Mesenteric fat pad (tissue), 1 donor: ENCODE measurements around the gene SUMO4. TPM values are rescaled to one million over a fixed set of nuclear protein-coding genes. Genes with fewer than 3 reads are reported as not detected.

Experiments used
- DNase-seq: peaks from one replicate; pipeline ENCODE4 v3.0.0-alpha.2; 2020; ENCODE audit warnings: low spot score
- total RNA-seq: library from RNA; stranded (reverse); fragmentation: NEBNext Ultra II Directional; extraction: Animal tissue kit (Norgen Biotek cat#: 25700); gene quantifications from one replicate; pipeline ENCODE4 v1.2.1, GENCODE V29; 2021
- donor health status: DM: yes; HTN: yes; CAD: no.

SUMO4 gene
- total RNA-seq, 1 donor from 2014 or later, result 1.2 TPM

DNA sequence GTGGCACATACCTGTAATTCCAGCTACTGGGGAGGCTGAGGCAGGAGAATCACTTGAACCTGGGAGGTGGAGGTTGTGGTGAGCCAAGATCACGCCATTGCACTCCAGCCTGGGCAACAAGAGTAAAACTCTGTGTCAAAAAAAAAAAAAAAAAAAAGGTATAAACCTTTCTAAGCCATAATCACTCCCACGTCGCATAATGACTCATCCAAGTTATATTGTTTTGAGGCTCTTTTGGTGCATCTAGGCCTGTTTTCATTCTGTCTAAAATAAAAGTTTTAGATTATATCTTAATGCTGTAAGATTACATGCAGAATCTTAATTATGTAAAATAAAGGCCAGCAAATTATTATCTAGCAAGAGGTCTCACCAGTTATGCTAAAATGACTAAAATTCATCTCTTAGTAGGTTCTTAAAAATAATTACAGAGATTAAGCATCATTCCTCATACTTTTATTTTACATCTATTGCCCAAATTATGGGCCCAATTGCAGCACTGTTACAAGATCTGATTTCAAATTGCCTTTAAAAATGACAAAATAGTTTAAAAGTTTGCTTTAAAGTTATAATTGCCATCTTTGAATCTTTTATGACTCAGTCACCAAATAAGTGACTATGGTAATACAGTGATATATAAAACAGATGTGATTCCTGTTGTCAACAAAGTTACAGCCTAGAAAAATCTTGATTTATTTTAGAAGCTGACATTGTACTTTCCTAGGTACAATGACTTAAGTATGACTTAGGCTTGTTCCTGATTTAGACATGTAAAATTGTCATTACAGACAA, 10.4 kb upstream of the SUMO4 start:
- DNase-seq, result no peak

DNA sequence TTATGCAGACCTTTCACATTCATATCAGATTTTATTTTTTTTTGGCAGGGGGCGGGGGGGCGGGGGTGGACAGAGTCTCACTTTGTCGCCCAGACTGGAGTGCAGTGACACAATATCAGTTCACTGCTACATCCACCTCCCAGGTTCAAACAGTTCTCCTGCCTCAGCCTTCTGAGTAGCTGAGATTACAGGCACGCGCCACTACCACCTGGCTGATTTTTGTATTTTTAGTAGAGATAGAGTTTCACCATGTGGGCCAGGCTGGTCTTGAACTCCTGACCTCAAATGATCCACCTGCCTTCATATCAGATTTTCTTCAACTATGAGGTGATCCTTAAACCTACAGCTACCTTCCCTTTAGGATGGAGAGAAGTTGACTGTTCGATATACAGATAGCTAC, 8.0 kb upstream of the SUMO4 start:
- no peak for DNase-seq

DNA sequence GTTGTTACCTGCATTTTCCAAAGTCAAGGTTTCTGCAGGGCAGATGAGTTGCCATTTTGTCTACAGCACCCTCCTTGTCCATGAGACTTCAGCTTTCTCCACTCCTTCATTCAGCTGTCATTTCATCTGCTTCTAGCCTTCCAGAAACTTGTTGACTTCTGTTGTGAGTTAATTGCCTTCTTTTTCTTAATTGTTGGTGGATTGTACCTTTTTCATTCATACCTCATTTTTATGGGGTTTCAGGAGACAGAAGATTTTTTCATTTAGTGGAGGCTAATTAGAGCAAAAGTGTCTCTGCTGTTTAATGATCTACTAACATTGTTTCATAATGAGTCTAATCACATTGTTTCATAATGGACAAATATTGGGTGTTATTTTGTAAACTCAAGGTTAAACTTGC, 7.5 kb upstream of the SUMO4 start:
- no peak for DNase-seq

DNA sequence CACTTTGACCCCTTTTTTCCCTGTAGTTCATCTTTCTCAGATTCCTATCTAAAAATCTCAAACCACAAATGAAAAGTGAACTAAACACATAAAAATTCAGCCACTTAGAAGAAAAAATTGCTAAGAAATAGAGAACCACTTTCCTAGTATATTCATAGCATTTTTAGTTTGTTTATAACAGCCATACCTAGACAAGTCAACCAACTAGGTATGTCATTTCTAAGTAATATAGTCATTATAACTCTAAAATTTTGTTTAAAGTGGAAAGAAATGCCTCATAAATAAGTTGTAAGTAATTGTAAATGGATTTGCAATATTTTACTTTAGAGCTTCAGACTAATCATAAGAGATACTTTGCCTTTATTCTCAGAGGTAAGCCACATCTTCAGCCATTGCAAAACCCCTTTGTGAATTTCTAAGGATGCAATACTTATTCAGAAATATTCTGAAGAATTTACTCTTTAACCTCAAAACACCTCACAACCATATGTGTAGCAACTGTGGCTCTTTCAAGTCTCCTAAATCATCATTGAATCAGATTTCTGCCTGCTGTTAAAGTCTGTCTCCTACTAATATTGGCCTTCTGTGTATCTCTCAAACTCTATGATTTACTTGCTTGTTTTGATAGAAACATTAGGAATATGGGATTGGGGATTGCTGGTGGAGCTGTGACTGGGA, 6.9 kb upstream of the SUMO4 start:
- DNase-seq, result no peak

DNA sequence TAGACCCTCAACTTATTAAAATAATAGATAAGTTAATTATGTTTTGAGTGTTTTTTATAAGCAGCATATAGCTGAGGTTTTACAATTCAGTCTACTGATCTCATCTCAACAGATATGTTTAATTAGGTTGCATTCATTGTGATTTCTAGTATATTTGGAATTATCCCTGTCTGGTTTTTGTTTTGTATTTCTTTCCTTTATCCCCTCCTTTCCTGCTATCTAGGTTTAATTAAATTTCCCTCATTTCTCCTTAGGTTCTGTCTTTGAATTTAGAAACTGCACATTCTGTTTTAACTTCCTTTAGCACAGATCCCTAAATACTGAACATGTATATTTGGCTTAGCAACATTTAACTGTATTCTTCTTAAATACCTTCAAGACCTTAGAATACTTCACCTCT, 4.9 kb upstream of the SUMO4 start:
- no peak for DNase-seq

DNA sequence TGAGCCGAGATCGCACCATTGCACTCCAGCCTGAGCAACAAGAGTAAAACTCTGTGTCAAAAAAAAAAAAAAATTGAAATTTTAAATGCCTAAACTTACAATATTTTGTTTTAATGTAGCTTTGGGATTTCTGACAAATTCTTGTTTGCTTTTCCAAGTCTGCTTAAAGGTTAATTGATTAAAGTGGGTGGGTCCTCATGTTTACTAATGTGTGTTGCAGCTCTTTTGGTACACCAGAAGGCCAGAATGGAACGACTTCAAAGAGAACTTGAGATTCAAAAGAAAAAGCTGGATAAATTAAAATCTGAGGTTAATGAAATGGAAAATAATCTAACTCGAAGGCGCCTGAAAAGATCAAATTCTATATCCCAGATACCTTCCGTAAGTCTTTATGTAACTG, 2.7 kb upstream of the SUMO4 start:
- no peak for DNase-seq

DNA sequence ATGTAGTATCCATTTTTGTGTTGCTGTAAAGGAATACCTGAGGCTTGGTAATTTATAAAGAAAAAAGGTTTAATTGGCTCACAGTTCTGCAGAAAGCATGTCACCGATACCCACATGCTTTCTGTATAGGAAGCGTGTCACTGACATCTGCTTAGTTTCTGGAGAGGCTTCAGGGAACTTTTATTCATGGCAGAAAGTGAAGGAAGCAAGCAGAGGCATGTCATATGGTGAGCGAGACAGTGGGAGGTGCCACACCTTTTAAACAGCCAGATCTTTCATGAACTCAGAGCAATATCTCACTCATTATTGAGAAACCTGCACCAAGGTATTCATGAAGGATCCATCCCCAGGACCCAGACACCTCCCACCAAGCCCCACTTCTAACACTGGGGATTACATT, 3.5 kb downstream of the SUMO4 start:
- no peak for DNase-seq

DNA sequence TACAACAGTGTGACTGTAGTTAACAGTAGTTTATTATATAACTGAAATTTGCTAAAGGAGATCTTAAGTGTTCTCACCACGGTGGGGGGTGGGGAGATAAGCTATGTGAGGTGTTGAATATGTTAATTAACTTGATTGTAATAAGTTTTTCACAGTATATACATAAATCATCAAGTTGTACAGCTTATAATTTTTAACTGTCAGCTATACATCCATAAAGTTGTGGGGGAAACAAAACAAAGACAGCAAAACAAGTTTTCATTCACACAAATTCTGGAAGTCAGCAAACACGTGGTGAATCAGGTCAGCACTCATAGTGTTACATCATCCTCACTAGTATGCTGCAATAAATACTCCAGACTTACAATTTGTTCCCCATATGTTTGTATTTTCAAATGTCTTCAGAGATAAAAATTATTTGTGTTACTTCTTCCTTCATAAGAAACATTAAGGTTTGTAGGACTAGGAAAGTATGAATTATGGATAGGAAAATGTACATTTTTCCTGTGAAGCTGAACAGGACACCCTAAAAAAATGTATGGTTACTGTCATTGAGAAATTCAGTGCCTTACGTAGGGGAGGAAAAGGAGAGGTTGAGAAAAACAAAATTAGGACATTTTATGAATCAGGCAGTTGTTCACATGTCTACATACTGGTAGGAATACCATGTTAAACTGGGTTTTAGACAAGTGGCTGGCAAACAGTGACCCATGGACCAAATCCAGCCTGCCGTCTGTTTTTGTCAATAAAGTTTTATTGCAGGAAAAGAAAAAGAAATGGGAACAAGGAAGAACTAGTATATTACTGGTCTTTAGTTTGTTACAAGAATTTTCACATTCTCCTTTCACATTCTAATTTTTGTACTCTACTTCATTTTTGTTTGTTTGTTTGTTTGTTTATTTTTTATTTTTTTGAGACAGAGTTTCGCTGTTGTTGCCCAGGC, 6.0 kb downstream of the SUMO4 start:
- no peak for DNase-seq

DNA sequence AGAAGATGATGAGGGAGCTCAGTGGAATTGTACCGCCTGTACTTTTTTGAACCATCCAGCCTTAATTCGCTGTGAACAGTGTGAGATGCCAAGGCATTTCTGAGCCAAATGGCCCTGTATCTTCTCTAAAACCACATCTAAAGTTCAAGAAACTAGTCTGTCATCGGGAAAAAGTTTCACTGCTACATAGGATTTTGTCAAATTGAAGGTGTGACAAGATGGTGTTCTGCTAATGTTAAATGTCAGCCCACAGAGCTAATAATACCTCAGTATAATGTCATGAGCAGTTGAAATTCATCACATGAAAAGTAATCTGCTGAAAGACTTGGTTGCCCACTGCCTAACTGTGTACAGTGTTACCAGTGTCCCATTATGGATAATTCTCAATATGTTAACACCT, 9.6 kb downstream of the SUMO4 start:
- DNase-seq, result no peak

DNA sequence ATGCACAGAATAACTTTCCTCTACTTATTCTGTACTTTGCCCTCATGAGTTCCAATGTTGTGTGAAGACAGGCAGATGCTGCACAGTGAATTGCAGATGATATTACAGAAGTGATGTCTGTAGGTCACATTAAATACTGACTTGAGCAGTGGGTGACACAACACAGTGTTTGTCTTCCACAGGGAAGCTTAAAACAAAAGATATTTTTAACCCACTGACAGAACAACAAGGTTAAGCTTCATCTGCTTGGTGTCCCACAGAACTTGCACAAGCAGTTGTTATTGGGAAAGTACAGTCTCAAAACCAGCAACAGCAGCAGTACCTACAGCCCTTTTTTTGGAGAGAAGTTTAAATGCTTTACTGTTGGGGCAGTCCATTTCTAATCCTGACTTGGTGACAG, 10.5 kb downstream of the SUMO4 start:
- no peak for DNase-seq

DNA sequence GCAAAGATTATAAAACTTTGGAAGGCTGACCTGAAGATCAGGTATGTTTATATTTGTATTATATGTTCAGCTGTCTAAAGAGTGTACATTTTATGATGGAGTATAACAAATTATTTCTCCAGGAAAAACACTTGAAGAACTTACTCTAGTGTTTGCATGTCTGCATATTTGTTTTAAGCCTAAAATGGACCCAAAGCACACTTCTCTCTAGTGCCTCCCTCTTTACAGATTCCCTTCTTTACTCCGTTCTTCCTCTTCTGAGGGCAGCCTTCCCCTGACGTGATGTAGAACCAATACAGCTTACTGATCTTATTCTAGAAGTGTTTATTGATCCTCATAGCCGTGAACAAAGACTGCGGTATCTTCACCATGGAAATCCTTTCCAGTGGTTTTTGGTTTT, 13.9 kb downstream of the SUMO4 start:
- no peak for DNase-seq

DNA sequence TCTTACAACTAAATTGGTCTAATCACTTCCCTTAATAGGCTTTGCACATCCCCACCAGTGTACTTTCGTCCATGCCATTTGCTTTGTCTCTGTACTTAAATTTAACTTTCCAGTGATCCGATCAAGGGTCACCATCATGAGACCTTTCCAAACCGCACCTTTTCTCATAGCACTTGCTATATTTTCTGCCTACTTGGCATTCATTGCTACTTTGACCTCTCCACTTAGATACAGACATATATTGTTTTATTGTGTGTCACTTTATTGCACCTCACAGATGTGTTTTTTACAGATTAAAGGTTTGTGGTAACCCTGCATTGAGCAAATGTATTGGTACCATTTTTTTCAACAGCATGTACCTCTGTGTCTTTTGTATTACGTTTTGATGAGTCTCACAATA, 14.8 kb downstream of the SUMO4 start:
- no peak for DNase-seq

DNA sequence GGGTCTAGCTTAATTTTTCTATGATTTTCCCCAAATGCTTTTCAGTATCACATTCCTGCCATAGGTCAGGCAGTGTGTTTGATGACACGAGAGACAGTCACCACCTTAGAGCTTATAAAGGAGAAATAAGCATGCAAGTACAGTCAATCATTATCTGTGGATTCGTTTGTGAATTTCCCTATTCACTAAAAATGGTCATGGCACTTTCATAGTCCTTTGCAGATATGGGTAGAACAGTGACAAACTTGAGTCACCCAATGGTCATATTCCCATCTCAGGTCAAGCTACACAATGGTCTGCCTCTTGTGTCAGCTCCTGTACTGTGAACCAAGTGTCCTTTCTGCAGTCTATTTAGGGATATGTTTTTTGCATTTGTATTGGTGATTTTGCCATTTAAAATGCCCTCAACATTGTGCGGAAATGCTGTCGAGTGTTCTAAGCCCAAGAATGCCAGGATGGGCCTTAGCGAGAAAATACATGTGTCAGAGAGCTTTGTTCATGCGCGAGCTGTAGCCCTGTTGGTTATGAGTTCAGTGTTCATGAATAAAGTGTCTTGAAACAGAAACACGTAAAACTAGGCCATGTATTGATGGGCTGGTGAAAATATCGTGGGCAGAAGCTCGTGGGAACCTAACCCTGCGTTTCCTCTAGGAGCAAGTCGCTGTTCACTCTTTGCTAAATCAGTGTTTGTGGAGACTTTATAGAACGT, 19.8 kb downstream of the SUMO4 start:
- DNase-seq, result no peak

DNA sequence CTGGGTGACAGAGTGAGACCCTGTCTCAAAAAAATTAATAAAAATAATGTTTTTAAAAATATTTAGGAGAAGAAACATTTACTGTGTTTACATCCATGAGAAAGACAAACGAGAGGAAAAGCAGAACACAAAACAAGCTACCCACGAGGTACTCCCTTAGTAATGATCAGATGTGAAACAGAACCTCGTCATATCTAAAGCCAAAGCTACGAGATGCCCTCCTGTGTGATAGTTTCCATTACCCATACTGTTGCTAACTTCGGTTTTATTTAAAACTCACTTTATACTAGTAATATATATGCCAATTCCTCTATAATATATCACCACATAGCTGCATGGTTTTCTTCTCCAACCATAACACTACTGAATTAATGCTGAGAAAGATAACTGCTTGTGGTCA, 21.1 kb downstream of the SUMO4 start:
- no peak for DNase-seq

DNA sequence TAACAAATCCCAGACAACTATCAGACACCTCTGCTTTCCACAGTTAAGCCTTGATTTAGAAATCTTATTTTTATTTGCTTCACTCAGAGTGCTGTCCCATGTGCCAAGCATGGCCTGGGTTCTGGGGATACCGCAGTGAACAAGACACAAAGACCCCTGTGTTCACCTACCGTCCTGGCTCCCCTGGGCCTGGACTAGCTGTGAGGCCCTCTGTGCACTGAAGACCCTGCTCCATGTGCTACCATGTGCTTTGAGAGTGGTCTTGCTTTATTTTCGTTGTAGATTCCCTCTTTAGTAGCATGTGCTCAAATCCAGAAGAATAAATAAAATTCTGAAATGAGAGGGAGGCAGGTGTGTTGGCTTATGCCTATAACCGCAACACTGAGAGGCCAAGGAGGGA, 22.5 kb downstream of the SUMO4 start:
- DNase-seq, result no peak

DNA sequence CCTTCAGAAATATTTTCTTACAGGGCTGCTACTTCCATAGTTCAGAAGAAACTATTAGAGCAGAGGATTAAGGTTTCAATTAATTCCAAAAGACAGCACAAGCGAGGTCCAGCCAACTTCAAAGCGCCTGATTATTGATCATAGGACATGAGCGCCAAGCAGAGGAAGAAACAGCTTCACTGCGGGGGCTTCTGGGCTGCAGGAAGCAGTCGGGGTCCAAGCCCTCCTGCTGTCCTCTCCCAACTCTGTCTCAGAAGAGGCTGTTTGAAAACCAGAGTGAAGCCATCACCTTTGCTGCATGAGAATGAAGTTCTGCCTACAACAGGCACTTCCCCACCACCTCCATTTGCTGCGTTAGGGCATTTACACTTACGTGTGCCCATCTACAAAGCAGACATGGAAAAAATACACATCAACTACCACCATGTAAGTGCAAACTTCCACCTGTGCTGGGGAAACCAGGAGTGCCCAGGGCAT, 23.9 kb downstream of the SUMO4 start:
- DNase-seq, result no peak

DNA sequence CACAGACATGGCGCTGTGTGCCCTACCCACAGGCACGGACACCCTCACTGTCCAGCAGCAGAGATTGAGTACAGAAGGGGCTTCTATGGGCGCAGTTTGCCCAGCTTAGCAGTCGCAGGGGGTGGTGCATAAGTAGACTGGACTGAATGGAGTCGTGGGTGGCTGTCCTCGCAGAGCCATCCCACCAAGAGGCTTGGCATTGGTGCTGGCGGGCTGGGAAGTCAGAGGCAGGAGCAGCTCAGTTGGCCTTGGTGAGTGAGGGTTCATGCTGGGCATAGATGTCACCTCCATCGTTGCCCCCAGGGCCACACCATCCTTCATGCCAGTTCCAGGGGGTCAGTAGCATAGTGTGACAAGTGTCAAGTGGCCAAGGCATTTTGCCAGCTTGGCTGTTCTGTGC, 25.2 kb downstream of the SUMO4 start:
- DNase-seq, result no peak

DNA sequence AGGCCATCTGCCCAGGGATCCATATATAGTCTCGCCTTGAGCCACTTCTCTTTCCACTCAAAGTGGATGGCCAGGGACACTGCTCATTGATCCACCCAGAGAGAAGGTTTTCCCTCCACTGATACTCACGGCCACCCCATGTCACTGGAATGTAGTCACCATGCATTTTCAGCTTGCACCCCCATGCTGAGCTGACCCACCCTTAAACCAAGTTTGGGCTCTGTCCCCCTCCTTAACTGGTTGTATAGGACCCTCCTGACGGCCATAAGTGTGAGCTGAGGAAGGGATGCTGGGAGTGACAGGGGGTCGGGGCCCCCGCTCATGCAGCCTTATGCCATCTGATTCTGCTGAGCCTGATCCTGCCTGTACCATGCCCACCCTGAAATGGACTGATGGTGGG, 25.7 kb downstream of the SUMO4 start:
- DNase-seq, result no peak

DNA sequence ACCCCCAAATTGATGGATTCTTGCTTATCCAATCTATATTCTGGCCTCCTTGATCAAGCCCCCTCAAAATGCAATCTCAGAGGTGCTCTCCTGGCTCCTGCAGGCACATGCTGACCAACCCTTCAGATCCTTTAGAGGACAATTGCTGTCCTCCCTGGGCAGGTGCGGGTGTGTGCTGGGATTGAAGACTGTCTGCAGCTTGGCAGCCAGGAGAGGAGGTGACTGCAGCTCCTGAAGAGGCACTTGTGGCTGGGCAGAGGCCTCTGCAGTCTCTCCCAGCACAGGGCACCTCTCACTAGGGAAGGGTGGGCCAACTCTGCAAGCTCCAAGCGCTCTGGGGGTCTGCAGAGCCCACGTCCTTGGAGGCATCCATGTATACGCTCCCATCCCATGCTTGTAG, 28.5 kb downstream of the SUMO4 start:
- no peak for DNase-seq

DNA sequence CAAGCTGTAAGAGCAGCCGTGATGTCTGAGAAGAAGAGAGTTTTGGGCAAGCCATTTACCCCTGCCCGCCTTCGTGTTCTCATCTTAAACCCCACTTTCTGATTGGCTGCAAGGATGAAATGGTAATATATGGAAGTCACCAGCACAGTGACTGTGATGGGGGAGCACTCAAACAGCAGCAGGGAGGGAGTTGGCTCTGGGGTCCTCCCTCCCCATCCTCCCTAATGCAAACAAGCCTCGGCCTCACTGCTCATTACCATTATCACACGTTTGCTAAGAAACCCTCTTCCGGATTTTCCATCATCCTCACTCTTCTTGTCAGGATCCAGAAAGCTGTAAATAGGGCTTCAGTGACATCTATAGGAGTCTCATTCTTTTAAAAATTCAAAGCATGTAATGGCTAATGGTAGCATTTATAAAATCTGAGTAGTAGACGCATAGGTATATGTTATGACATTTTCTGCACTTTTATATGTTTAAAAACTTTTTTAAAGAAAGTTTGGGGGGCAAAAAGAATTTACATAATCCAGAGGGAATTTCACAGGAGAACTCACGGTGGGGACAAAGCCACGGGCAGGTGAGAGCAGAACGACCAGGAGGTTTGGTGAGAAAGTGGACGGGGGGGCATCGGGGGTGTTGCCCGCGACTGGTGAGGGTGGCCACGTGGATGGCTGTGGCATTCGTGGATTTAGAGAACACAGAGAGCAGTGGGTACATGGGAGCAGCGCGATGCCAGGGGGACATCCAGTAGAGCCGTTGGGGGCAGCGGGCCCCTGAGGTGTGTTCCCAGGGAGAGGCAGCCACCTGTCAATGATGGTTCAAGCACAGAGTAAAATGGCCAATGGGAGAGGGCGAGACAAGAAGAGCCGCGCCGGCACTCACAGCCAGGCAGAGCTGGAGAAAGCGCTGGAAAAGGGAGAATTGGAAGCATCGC, 29.6 kb downstream of the SUMO4 start:
- DNase-seq, result no peak
